ENCODE measurements around the gene ASB9.

GRCh38 chrX:15301924-15302323 lies 32.0 kb upstream of the ASB9 start:
- TF ChIP-seq CTCF (IDR thresholded peaks at IDR 0.05) (no peak), EP300 (IDR thresholded peaks at IDR 0.05) (no peak), POLR2AphosphoS5 (IDR thresholded peaks at IDR 0.05) (no peak), POLR2A (IDR thresholded peaks at IDR 0.05) (no peak)
